Panc1 (cell line): ENCODE measurements around the gene ACP2.

Experiments used
- CTCF ChIP-seq: fragments of 450-650 bp; IDR thresholded peaks from 2 replicates; pipeline ENCODE4 v1.5.1; 2017; ENCODE audit warnings: mild to moderate bottlenecking
- POLR2AphosphoS5 ChIP-seq: IDR thresholded peaks from 2 replicates; pipeline ENCODE4 v1.6.1; 2012; ENCODE audit warnings: mild to moderate bottlenecking, low read depth, low read length, moderate library complexity

GRCh38 chr11:47208628-47209027 lies 40.0 kb downstream of the ACP2 start:
- TF ChIP-seq POLR2AphosphoS5: no peak
- no peak for TF ChIP-seq CTCF
